Natural killer cell (primary cell): ENCODE data around the gene CFAP77. TPM values are rescaled to one million over a fixed set of nuclear protein-coding genes. Genes with fewer than 3 reads are reported as not detected.
A peak's percentile ranks its signal among the peaks of the same experiment; 100 is the strongest.

Experiments used
- ATAC-seq, 3 donors: fragments of 150-1000 bp in 2 of 3; fragments of 200-7000 bp in 1 of 3; cut with Tn5 transposase; 1 replicate in 1 of 3; 2 replicates in 2 of 3; pipeline ENCODE4 v1.10.0; 2021; ENCODE audit warnings: mild to moderate bottlenecking in 2 of 3, moderate library complexity in 2 of 3
- DNase-seq, 2 donors: peaks; one replicate each; pipeline versions ENCODE4 v3.0.0 to v3.0.0-alpha.2; 2013 to 2021; ENCODE audit warnings: mixed read lengths in 1 of 2
- H3K27ac ChIP-seq: one replicate; pipeline ENCODE4 v1.5.1; 2013; ENCODE audit warnings: mild to moderate bottlenecking, low read length
- H3K27me3 ChIP-seq: one replicate; pipeline ENCODE4 v1.6.1; 2013; ENCODE audit warnings: low read length; ENCODE audit not compliant: control insufficient read depth, insufficient read depth
- H3K36me3 ChIP-seq: one replicate; pipeline ENCODE4 v1.6.1; 2013; ENCODE audit warnings: low read length; ENCODE audit not compliant: control insufficient read depth, insufficient read depth
- H3K4me1 ChIP-seq: one replicate; pipeline ENCODE4 v1.6.1; 2013; ENCODE audit warnings: low read length; ENCODE audit not compliant: control insufficient read depth, insufficient read depth
- H3K4me3 ChIP-seq: one replicate; pipeline ENCODE4 v1.5.1; 2013; ENCODE audit warnings: low read length
- H3K9me3 ChIP-seq: one replicate; pipeline ENCODE4 v1.6.1; 2013; ENCODE audit warnings: low read length; ENCODE audit not compliant: control insufficient read depth, insufficient read depth
- H3K27ac Mint-ChIP-seq, 2 donors: one replicate each; pipeline ENCODE4 v1.8.0; 2022; ENCODE audit warnings: mild to moderate bottlenecking in 2 of 2, mixed read lengths in 2 of 2, moderate library complexity in 1 of 2
- H3K27me3 Mint-ChIP-seq, 2 donors: one replicate each; pipeline ENCODE4 v1.8.0; 2022; ENCODE audit warnings: low read depth in 2 of 2, mixed read lengths in 2 of 2
- H3K36me3 Mint-ChIP-seq: one replicate; pipeline ENCODE4 v1.8.0; 2022; ENCODE audit warnings: mixed read lengths
- H3K4me1 Mint-ChIP-seq, 2 donors: one replicate each; pipeline ENCODE4 v1.8.0; 2022; ENCODE audit warnings: mixed read lengths in 2 of 2
- H3K4me3 Mint-ChIP-seq: one replicate; pipeline ENCODE4 v1.8.0; 2022; ENCODE audit warnings: mild to moderate bottlenecking, moderate library complexity, mixed read lengths
- H3K9me3 Mint-ChIP-seq, 2 donors: one replicate each; pipeline ENCODE4 v1.8.0; 2022; ENCODE audit warnings: mixed read lengths in 2 of 2
- WGBS: methylation state at CpG from one replicate; pipeline ENCODE4 v1.1.7; 2013; ENCODE audit warnings: missing lambda C conversion rate; ENCODE audit not compliant: insufficient coverage; 5-methylcytosine and 5-hydroxymethylcytosine counted together
- intact Hi-C: fragments of 100-400 bp; cut with micrococcal nuclease; formaldehyde crosslinking; loops from one replicate; pipeline ENCODE4 v1.14.2; 2022
- total RNA-seq, 4 donors: library from RNA; stranded (reverse); fragments of 120-200 nt in 1 of 4; gene quantifications; one replicate each; pipeline versions ENCODE4 v1.2.3 to v1.2.4, GENCODE V29; 2013 to 2022
- TF ChIP-seq, protein P1 (sequence below): fragments of 200-600 bp; IDR thresholded peaks from one replicate; pipeline ENCODE4 v1.8.0; 2022; ENCODE audit warnings: antibody characterized with exemption

CFAP77 gene
- total RNA-seq, 3 donors from 2014 or later (not counting 1 experiment from before 2014, with no cell fraction given), result not detected

DNA sequence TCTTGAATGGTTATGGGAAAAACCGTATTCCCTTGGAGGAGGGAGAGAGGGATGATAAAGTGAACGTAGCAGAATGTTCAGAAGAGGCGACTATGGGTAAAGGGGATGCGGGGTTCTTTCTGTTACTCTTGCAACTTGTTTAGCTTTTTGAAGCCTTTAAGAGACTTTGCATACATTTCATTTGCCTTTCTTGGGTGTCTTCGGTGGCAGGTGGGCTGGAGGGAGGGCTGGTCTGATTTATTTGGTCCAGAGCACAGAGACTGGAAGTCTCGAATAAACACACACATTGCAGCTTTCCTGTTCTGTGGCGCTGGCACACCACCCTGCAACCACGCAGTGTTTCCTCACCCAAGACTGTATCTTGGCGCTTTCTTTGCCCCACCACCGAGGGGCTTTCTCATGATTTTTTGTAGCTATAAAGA lies 26.5 kb upstream of the CFAP77 start:
- Histone ChIP-seq H3K9me3 (no peaks in the 10 kb centered on the region), H3K27me3 (no peaks in the 10 kb centered on the region), H3K4me1 (peaks cover 24% of the 10 kb centered on the region), H3K36me3 (peaks cover 46% of the 10 kb centered on the region), H3K27ac (peak overlapping the region; percentile 57), H3K4me3 (no peak overlapping the region)
- peak overlapping the region; percentile 67 to 79 for H3K27ac Mint-ChIP-seq
- no peaks in the 10 kb centered on the region for H3K9me3 Mint-ChIP-seq
- ATAC-seq (peak in 1 of 3 donors; percentile 30), DNase-seq (no peak)
- intact Hi-C loops, result no loop called here
- 41% methylated on average over 9 of the region's 10 CpGs for WGBS
- no peaks in the 10 kb centered on the region for H3K27me3 Mint-ChIP-seq
- peaks cover 8% of the 10 kb centered on the region for H3K36me3 Mint-ChIP-seq
- no peak overlapping the region for H3K4me3 Mint-ChIP-seq
- TF ChIP-seq, protein P1, sequence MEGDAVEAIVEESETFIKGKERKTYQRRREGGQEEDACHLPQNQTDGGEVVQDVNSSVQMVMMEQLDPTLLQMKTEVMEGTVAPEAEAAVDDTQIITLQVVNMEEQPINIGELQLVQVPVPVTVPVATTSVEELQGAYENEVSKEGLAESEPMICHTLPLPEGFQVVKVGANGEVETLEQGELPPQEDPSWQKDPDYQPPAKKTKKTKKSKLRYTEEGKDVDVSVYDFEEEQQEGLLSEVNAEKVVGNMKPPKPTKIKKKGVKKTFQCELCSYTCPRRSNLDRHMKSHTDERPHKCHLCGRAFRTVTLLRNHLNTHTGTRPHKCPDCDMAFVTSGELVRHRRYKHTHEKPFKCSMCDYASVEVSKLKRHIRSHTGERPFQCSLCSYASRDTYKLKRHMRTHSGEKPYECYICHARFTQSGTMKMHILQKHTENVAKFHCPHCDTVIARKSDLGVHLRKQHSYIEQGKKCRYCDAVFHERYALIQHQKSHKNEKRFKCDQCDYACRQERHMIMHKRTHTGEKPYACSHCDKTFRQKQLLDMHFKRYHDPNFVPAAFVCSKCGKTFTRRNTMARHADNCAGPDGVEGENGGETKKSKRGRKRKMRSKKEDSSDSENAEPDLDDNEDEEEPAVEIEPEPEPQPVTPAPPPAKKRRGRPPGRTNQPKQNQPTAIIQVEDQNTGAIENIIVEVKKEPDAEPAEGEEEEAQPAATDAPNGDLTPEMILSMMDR, result no peak
- H3K4me1 Mint-ChIP-seq, result peaks cover 24 to 30% of the 10 kb centered on the region in 2 donors

- Mint-ChIP-seq H3K4me3 (no peak overlapping the region), H3K27ac (peak overlapping the region; percentile 67 to 79), H3K4me1 (peaks cover 24 to 30% of the 10 kb centered on the region in 2 donors), H3K27me3 (no peaks in the 10 kb centered on the region), H3K9me3 (no peaks in the 10 kb centered on the region), H3K36me3 (no peaks in the 10 kb centered on the region)
- H3K4me3 ChIP-seq, result no peak overlapping the region
- no peaks in the 10 kb centered on the region for H3K27me3 ChIP-seq
- H3K27ac ChIP-seq, result peak overlapping the region; percentile 47
- DNase-seq (no peak), ATAC-seq (no peak)
- peaks cover 49% of the 10 kb centered on the region for H3K36me3 ChIP-seq
- TF ChIP-seq, protein P1, result no peak
- H3K4me1 ChIP-seq, result peaks cover 24% of the 10 kb centered on the region
- intact Hi-C loops, result no loop called here
- WGBS, result 52% methylated on average over 8 of the region's 8 CpGs
- no peaks in the 10 kb centered on the region for H3K9me3 ChIP-seq
Measured at GRCh38 chr9:132384376-132384775, 25.6 kb upstream of the CFAP77 start.

- Mint-ChIP-seq H3K27me3 (no peaks in the 10 kb centered on the region), H3K9me3 (no peaks in the 10 kb centered on the region), H3K27ac (no peak overlapping the region), H3K4me1 (peaks cover 16 to 22% of the 10 kb centered on the region in 2 donors), H3K36me3 (peaks cover 20% of the 10 kb centered on the region), H3K4me3 (no peak overlapping the region)
- TF ChIP-seq, protein P1, result no peak
- no peaks in the 10 kb centered on the region for H3K9me3 ChIP-seq
- ATAC-seq (no peak), DNase-seq (no peak)
- H3K27ac ChIP-seq, result no peak overlapping the region
- no peaks in the 10 kb centered on the region for H3K27me3 ChIP-seq
- peaks cover 76% of the 10 kb centered on the region for H3K36me3 ChIP-seq
- no peak overlapping the region for H3K4me3 ChIP-seq
- peaks cover 13% of the 10 kb centered on the region for H3K4me1 ChIP-seq
- intact Hi-C loops, result no loop called here
- 97% methylated on average over 7 of the region's 7 CpGs for WGBS
Measured at GRCh38 chr9:132387133-132387532, 22.9 kb upstream of the CFAP77 start.

GRCh38 chr9:132390966-132391365 lies 19.0 kb upstream of the CFAP77 start:
- no peak overlapping the region for H3K27ac ChIP-seq
- H3K4me3 ChIP-seq, result no peak overlapping the region
- H3K27me3 Mint-ChIP-seq, result no peaks in the 10 kb centered on the region
- H3K36me3 Mint-ChIP-seq, result peaks cover 27% of the 10 kb centered on the region
- DNase-seq (no peak), ATAC-seq (no peak)
- 100% methylated on average over 4 of the region's 7 CpGs for WGBS
- H3K4me3 Mint-ChIP-seq, result no peak overlapping the region
- H3K36me3 ChIP-seq, result peaks cover 77% of the 10 kb centered on the region
- H3K9me3 ChIP-seq, result no peaks in the 10 kb centered on the region
- no peaks in the 10 kb centered on the region for H3K4me1 ChIP-seq
- no peak overlapping the region for H3K27ac Mint-ChIP-seq
- intact Hi-C loops, result no loop called here
- TF ChIP-seq, protein P1, result no peak
- H3K9me3 Mint-ChIP-seq, result no peaks in the 10 kb centered on the region
- no peaks in the 10 kb centered on the region for H3K27me3 ChIP-seq
- H3K4me1 Mint-ChIP-seq, result no peaks in the 10 kb centered on the region
